Omental fat pad (tissue), 4 donors: ENCODE results near the gene HADH. TPM values are rescaled to one million over a fixed set of nuclear protein-coding genes. Genes with fewer than 3 reads are reported as not detected.

Experiments used
- ATAC-seq: fragments of 150-250 bp; one replicate; pipeline ENCODE4 v1.9.1; 2016; ENCODE audit warnings: mild to moderate bottlenecking, moderate library complexity; ENCODE audit not compliant: low FRiP score
- DNase-seq: peaks from one replicate; pipeline ENCODE4 v3.0.0-alpha.2; 2019; ENCODE audit warnings: low spot score
- CTCF ChIP-seq, 3 donors: fragments of 450-650 bp; IDR thresholded peaks; one replicate each; pipeline ENCODE4 v1.5.1; 2016 to 2017; ENCODE audit warnings: antibody characterized with exemption in 3 of 3, mild to moderate bottlenecking in 3 of 3, moderate library complexity in 2 of 3
- total RNA-seq, 4 donors: library from RNA; depleted of rRNA; stranded (reverse); fragments of >200 nt; gene quantifications; one replicate each; pipeline ENCODE4 v1.1.0, GENCODE V29; 2016

Gene HADH
- total RNA-seq, 4 donors from 2014 or later = 80.2 to 154 (median 119) TPM

GRCh38 chr4:108029731-108030130 lies 40.0 kb downstream of the HADH start:
- ATAC-seq (no peak), DNase-seq (no peak)
- TF ChIP-seq CTCF (IDR thresholded peaks at IDR 0.05) = no peak

DNA sequence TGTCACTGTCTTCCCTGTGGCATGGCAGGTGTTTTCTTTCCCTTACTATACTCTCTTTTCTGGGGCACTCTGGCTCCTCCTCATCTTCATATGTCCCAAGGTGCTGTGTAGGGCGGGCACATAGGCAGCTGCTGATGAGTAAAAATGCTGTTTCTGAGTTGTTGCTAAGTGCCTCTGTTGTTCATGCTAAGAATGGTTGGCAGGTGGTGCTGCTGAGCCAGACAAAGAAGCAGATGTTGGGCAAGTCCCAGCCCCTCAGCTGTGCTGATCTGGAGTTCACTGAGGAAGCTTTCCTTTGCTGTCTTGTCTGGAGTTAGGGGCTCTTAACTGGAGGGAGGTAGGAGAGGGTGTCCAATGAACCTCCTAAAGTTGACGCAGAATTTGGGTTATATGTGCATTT lies 40.6 kb downstream of the HADH start:
- DNase-seq = no peak
- TF ChIP-seq CTCF (IDR thresholded peaks at IDR 0.05) = no peak
- no peak for ATAC-seq

DNA sequence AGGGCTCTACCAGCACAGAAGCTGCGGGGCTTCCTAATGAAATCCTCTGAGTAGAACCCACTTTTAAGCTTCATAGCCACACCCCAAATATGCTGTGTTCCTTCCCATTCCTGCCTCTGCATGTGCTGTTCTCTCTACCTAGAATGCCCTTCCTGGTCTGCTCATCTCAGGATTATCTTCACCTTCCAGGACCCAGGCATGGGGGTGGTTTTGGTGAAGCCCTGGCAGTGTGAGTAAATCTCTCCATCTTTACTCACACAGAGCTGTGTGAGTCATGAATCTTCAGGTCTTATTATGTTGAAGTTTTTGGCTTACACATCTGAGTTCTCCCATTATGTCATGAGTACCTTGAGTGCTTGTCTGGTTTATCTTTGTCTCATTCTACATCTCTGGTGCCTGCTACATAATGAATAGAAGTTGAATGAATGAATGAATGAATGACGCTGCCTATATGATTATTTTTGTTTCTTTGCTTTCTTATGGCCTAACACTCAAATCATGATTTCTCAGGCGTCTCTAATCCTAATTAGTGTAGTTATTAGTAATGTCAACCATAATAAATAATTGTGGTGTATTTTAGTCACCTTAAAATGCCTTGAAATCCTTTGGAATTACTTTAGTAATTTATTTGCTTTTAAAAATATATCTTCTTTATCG lies 41.9 kb downstream of the HADH start:
- TF ChIP-seq CTCF (IDR thresholded peaks at IDR 0.05) = no peak
- no peak for DNase-seq
- no peak for ATAC-seq

DNA sequence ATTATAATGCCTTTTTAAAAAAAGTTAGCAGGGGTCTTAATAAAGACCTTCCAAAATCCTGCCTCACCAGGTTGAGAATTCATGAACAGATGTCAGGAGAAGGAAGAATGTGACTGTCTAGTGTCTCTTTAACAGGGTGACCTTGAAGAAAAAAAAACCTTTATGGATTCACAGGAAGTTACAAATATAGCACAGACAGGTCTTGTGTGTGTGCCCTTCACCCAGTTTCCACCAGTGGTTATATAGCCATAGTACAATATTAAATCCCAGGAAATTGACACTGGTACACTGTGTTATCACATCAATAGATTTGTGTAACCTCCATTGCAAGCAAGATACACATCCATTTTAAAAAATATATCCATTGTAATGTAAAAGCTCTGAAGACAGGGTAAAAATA lies 43.7 kb downstream of the HADH start:
- TF ChIP-seq CTCF (IDR thresholded peaks at IDR 0.05) = no peak
- DNase-seq (no peak), ATAC-seq (no peak)

- DNase-seq (no peak), ATAC-seq (no peak)
- no peak for TF ChIP-seq CTCF (IDR thresholded peaks at IDR 0.05)
These were observed 44.9 kb downstream of the HADH start for GRCh38 chr4:108034565-108034964.

- ATAC-seq (no peak), DNase-seq (no peak)
- no peak for TF ChIP-seq CTCF (IDR thresholded peaks at IDR 0.05)
These were observed 46.0 kb downstream of the HADH start for GRCh38 chr4:108035691-108036090.

DNA sequence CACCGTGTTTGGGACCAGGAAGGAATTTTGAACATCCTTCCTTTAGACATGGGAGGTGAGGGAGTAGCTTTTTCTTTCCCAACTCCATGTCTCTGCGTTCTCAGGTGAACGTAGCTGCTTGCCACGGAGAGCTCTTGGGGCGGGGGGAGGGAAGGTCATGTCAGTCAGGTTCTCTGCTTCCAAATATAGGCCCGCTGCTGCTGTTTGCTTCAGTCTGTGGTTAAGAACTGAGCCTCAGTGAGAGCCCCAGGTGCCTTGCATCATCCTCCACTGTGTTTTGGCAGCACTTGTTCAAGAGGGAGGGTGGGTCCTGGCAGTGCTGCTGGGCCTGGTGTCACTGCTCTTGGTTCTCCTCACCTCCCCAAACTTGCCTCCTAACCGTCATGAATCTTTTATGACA lies 46.5 kb downstream of the HADH start:
- DNase-seq (no peak), ATAC-seq (no peak)
- TF ChIP-seq CTCF (IDR thresholded peaks at IDR 0.05) = no peak
